ENCODE results near the gene CTNNAL1.
"Not testable (repeated sequence)": the region's sequence is repeated elsewhere in the genome, so short reads cannot be mapped to it uniquely, and the experiment has no call there.

The CTNNAL1 gene

GRCh38 chr9:108983885-108984284 lies 29.4 kb downstream of the CTNNAL1 start:
- DNase-seq: no peak

- no peak for DNase-seq
These were observed 32.4 kb downstream of the CTNNAL1 start for GRCh38 chr9:108980893-108981292.

GRCh38 chr9:108978205-108978604 lies 35.1 kb downstream of the CTNNAL1 start:
- no peak for DNase-seq

- no peak for DNase-seq
These were observed 39.4 kb downstream of the CTNNAL1 start for GRCh38 chr9:108973895-108974294.

GRCh38 chr9:108972626-108973209 lies 40.6 kb downstream of the CTNNAL1 start:
- DNase-seq: no peak

GRCh38 chr9:108972186-108972585 lies 41.1 kb downstream of the CTNNAL1 start:
- no peak for DNase-seq

GRCh38 chr9:108971392-108971791 lies 41.9 kb downstream of the CTNNAL1 start:
- DNase-seq: not testable (repeated sequence)

- no peak for DNase-seq
These were observed 45.4 kb downstream of the CTNNAL1 start for GRCh38 chr9:108967916-108968315.

GRCh38 chr9:108963459-108964143 lies 49.7 kb downstream of the CTNNAL1 start:
- no peak for DNase-seq

- no peak for DNase-seq
These were observed 52.1 kb downstream of the CTNNAL1 start for GRCh38 chr9:108961151-108961550.

GRCh38 chr9:108960331-108960730 lies 53.0 kb downstream of the CTNNAL1 start:
- no peak for DNase-seq

- no peak for DNase-seq
These were observed 56.7 kb downstream of the CTNNAL1 start for GRCh38 chr9:108956631-108957026.

GRCh38 chr9:108956022-108956630 lies 57.2 kb downstream of the CTNNAL1 start:
- DNase-seq: no peak

- peak; percentile 2 for DNase-seq
These were observed 59.2 kb downstream of the CTNNAL1 start for GRCh38 chr9:108953983-108954574.

- no peak for DNase-seq
These were observed 61.7 kb downstream of the CTNNAL1 start for GRCh38 chr9:108951578-108951977.

GRCh38 chr9:108950168-108950567 lies 63.1 kb downstream of the CTNNAL1 start:
- no peak for DNase-seq

GRCh38 chr9:108939975-108940374 lies 73.3 kb downstream of the CTNNAL1 start:
- DNase-seq: no peak

- DNase-seq: no peak
These were observed 75.6 kb downstream of the CTNNAL1 start for GRCh38 chr9:108937561-108938305.

GRCh38 chr9:108934323-108934893 lies 78.9 kb downstream of the CTNNAL1 start, which contains the start of gene ABITRAM:
ABITRAM (plus strand) TSS chr9:108934400; CDS start chr9:108934487, 87 bp downstream.
- DNase-seq: peak; percentile 82

GRCh38 chr9:108933718-108934322 lies 79.5 kb downstream of the CTNNAL1 start, which contains the start of gene ELP1:
ELP1 (minus strand) TSS chr9:108934124; CDS start chr9:108931146, 2,978 bp downstream.
- peak; percentile 87 for DNase-seq

GRCh38 chr9:108933231-108933717 lies 80.0 kb downstream of the CTNNAL1 start:
- no peak for DNase-seq

- no peak for DNase-seq
These were observed 84.9 kb downstream of the CTNNAL1 start for GRCh38 chr9:108928386-108928785.
